NB4 (cell line): Measurements from ENCODE around the gene FXYD7.

Experiments used
- DNase-seq: peaks from one replicate; pipeline ENCODE4 v3.0.0; 2010; ENCODE audit warnings: low read depth
- H3K4me3 ChIP-seq: one replicate; pipeline ENCODE4 v1.5.1; 2011; ENCODE audit warnings: mild to moderate bottlenecking, low read depth, low read length, moderate library complexity
- CTCF ChIP-seq: IDR thresholded peaks from one replicate; pipeline ENCODE4 v1.5.1; 2012; ENCODE audit warnings: low read depth, low read length
- MAX ChIP-seq: IDR thresholded peaks from 2 replicates; pipeline ENCODE4 v1.6.1; 2011; ENCODE audit warnings: low read depth, low read length
- MYC ChIP-seq: IDR thresholded peaks from 2 replicates; pipeline ENCODE4 v1.6.1; 2011; ENCODE audit warnings: low read depth, low read length
- POLR2A ChIP-seq: IDR thresholded peaks from 2 replicates; pipeline ENCODE4 v1.6.1; 2011; ENCODE audit warnings: mild to moderate bottlenecking; ENCODE audit not compliant: insufficient read length; ENCODE audit errors: extremely low read depth

FXYD7 gene

GRCh38 chr19:35153701-35154524 is 10.9 kb downstream of the FXYD7 start:
- no peak for TF ChIP-seq MYC
- TF ChIP-seq CTCF: peak; percentile 36
- TF ChIP-seq MAX: no peak
- no peak for TF ChIP-seq POLR2A
- H3K4me3 ChIP-seq: peak overlapping the region; percentile 59
- peak; percentile 44 for DNase-seq

- peak within 1 kb of the TSS; percentile 59 for H3K4me3 ChIP-seq
- TF ChIP-seq MYC: no peak
- TF ChIP-seq CTCF: no peak
- peak; percentile 30 for TF ChIP-seq POLR2A
- TF ChIP-seq MAX: peak; percentile 5; the same call in 1 of the 2 replicates
- DNase-seq: peak; percentile 84
Observed at GRCh38 chr19:35154525-35155406, 11.7 kb downstream of the FXYD7 start, which contains the start of gene FXYD5. TSS of gene FXYD5 (plus strand) at chr19:35154735. CDS start at chr19:35155551, 816 bp downstream.

GRCh38 chr19:35155441-35155840 is 12.4 kb downstream of the FXYD7 start:
- TF ChIP-seq CTCF: no peak
- TF ChIP-seq MAX: no peak
- no peak for TF ChIP-seq POLR2A
- TF ChIP-seq MYC: no peak
- no peak for DNase-seq
- peak overlapping the region; percentile 59 for H3K4me3 ChIP-seq

GRCh38 chr19:35155981-35156672 is 13.1 kb downstream of the FXYD7 start:
- DNase-seq: no peak
- H3K4me3 ChIP-seq: no peak overlapping the region
- no peak for TF ChIP-seq POLR2A

- TF ChIP-seq CTCF (no peak), POLR2A (no peak)
- H3K4me3 ChIP-seq: no peak overlapping the region
- no peak for DNase-seq
Observed at GRCh38 chr19:35156673-35157014, 13.6 kb downstream of the FXYD7 start.

- no peak for DNase-seq
- no peak overlapping the region for H3K4me3 ChIP-seq
- TF ChIP-seq CTCF (no peak), MAX (no peak), MYC (no peak), POLR2A (no peak)
Observed at GRCh38 chr19:35157431-35157830, 14.4 kb downstream of the FXYD7 start.
